Activated naive CD4-positive, alpha-beta T cell treated with Interleukin-2 at 50 U/mL for 16 hours (primary cell): ENCODE results near the gene PSTPIP1.

Experiments used
- DNase-seq: peaks from one replicate; pipeline ENCODE4 v3.0.0-alpha.2; 2020

Gene PSTPIP1

DNA sequence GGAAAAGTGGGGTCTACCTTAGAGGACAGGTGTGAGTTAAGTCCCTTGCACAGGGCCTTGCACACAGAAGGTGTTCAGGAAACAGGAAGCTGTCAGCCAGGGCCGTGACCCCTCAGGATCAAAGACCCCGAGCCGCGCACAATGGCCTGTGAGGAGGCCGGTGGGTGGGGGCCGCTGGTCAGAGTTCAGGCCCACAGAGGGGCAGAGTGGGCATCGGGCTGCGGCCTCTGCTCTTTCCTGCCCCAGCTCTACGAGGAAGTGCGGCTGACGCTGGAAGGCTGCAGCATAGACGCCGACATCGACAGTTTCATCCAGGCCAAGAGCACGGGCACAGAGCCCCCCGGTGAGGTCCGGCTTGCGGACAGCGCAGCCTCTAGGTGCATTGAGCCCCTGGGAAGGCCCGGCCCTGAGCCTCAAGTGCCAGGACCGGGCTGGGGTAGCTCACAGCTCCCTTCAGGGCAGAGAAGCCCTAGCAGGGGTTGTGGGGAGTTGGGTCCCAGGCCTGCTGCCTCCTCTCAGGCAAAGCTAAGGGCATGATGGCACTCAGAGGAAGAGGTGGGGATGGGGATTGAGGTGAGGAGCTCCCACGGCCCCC lies 37.2 kb downstream of the PSTPIP1 start:
- DNase-seq = peak; percentile 1

DNA sequence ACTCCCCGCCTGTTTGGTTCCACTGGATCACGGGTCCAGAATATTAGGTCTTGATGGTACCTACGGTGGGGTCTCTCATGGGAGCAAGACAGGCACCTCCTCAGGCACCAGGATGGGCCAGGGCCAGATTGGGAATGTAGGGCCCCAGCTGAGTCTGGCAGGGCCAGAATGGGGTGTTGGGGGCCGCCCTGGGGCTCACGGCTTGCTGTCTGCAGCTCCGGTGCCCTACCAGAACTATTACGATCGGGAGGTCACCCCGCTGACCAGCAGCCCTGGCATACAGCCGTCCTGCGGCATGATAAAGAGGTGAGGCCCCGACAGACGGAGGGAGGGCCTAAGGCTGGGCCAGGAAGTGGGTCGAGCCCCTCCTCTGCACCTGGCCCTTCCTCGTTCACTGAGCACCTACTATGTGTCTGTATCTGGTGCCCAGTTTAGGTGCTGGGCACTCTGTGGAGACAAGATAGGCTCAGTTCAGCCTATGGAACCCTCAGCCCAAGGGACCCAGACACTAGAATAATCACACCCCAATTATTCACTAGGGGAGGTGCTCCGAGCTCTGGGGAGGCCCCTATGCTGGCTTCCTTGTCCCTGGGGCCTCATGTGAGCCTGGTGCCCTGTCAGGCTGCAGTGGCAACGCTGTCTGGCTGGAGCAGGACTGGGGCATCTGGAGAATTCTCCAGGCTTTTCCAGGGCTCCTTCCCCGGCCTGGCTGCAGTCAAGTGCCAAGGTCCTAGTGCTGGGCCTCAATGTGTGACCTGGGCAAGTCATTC lies 37.9 kb downstream of the PSTPIP1 start:
- peak; percentile 1 for DNase-seq

DNA sequence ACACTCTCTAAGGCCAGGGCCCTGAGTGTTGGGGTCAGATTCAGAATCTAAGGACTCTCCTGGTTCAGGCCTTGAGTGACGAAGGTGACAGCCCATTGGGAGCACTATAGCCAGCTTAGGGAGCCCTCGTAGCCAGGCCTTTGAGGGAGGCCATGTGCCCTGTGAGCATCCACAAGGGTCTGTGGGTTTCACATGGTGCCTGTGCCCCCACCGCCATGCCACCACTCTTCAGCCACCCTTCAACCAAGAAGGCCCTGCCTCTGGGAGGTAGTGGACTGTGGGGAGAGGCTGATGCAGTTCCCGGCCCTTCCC lies 38.4 kb downstream of the PSTPIP1 start:
- DNase-seq = no peak

DNA sequence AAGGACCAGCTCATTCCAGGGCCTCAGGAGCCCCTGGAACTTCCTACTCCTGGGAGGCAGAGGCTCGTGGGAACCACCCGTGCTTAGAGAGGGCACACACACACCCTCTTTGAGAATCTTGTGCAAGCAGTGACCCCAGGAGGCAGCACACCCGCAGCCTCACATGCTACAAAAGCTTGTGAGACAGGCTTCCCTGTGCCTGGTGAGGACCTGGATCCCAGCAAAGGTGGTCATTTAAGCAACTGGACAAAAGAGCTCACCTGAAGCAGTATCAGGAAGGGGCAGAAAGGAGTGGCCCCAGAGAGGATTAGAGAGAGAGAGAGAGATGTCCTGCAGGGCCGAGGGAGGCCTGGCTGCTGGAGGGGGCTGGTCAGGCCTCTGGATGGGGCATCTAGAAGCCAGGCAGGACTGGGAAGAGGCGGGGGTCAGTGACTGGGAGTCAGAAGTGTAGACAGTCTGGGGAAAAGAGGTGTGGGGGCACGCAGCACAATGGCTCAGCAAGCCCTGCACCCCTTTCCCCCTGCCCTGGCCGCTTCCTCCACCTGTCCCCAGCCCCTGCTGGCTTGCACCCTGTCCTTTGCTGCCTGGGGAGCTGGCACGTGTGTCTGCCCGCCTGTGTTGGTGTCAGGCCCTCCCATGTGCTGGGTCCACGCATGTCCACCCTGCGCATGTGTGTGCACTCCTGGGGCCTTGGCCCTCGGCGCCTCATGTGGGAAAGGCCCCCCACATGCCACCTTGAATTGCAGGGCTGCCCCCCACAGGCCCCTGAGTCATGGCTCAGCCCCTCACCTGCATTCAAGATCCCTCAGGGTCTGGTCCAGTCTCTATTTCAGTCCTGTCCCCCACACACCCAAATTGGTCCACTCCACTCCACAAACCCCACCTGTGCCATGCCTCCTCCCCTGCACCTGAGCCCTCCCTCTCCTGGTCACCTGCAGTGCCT lies 39.1 kb downstream of the PSTPIP1 start:
- DNase-seq = no peak

DNA sequence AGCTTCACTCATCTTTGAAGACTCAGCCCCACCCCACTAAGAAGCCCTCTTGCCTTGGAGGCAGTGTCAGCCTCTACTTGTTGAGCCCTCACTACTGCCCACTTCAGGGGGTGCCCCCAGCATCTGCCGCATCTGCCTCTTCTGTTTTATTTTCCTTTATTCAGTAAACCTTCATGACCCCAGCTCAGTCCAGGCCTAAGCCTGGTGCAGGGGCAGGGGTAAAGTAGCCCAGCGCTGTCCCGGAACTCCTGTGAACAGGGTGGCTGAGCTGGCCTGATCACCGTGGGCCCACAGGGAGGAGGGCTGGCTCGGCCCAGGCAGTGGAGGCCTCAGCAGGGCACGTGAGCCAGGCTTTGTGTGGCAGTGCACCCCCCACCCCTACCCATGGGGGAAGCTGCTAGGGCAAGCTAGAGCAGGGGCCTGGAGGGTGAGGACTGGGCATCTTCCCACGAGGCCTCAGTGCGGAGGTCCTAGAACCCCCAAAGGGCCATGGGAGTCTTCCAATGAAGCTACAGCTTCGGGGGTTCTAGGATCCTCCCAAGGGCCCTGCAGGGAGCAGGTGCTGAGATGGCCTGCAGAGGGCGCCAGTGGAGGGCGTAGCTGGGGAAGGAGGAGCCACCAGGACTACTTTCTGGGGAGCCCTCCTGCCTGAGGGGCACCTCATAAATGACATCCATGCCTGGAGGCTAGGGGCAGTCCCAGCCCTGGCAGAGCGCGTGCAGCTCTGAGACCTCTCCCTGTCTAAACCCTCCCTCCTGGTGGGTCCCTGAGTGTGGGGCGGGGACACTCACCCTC lies 40.0 kb downstream of the PSTPIP1 start:
- peak; percentile 33 for DNase-seq

DNA sequence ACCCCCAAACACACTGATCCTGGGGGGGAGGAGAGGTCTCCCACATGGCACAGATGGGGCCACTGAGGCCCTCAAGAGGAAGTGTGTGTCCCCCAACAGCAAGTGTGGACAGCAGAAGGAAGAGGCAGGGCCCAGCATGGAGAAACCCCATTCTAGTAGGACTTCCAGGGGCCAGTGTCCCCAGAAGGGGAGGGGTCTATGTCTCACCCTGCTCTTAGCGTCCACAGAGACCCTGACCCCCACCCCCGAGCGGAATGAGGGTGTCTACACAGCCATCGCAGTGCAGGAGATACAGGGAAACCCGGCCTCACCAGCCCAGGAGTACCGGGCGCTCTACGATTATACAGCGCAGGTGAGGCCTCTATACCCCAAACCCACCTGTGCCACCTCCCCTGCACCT lies 40.7 kb downstream of the PSTPIP1 start:
- no peak for DNase-seq

DNA sequence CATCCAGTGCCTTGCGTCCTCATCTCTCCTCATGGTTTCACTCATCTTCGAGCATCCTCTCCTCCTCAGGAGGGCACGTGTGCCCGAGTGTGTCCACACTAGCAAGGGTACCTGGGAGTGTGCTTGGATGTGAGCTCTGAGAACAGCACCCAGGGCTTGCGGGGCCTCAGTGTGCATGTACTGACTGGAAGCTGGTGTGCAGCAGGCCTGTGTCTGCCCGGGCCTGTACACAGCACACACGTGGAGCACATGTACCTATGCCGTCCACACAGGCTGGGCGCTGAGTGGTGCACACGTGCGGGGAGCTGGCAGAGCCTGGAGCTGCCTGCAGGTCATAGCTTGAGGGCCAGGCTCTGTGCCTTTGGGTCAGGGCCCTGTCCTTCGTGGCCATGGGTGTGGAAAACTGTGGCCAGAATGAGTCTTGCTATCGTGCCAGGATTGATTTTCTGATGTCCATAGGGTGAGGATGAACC lies 41.1 kb downstream of the PSTPIP1 start:
- no peak for DNase-seq

DNA sequence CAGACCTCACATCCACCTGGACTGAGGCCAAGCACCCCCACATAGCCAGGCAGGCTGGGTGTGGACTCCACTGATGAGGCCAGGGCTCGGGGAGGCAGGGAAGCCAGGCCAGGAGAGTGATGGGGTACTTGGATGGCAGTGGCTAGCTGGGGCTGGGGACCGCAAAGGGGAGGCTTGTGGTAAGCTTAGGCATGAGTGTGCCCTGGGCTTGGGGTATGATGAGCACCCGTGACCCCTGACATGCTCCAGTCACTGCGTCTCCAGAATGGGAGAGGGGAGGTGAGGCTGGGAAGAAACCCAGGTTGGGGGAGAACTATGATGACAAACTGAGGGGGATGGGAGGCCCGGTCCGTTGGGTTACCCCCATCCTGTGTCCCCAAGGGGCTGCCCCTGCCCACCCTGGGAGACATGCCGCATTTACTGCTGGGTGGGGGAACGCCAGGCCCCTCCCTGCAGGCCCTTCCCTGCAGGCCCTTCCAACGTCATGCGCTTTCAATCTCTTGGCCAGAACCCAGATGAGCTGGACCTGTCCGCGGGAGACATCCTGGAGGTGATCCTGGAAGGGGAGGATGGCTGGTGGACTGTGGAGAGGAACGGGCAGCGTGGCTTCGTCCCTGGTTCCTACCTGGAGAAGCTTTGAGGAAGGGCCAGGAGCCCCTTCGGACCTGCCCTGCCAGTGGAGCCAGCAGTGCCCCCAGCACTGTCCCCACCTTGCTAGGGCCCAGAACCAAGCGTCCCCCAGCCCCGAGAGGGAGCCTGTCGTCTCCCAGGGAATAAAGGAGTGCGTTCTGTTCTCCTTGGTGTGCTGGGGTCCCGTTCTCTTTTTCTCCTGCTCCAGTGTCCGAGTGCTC lies 41.8 kb downstream of the PSTPIP1 start:
- DNase-seq = no peak

DNA sequence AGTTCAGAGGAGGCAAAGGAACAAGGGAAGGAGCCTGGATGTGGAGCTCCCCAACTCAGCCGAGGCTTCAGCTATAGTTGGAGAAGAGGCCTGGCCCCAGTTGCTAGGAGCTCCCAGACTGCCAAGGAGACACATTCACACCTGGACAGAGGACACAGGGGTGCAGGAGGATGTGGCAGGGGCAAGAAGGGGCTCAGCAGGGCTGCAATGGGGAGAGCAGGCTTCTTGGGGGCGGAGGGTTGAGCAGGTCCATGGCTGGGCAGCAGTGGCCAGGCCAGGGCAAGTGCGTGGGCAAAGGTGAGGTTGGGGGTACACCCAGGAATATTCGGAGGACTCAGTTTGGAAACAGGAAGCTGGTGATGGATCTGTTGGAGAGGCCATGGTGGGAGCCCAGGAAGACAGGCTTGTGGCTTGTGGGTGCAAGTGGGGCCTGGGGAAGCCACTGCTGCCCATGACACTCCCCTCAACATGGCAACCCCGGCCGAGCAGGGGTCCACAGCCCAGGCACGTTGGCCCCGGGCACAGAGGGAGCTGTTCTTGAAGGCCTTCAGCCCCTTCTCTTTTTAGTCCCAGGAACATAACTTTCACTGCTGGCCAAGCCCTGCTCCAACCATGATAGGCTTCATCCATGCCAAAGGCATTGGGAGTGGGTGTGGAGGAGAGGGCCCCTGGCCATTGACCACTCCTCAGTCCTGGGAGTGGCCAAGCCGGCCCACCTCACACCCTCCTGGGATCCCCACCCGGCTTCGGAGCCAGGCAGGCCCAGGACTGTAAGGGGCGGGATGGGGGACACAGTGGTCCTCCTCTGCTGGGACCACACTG lies 42.7 kb downstream of the PSTPIP1 start:
- DNase-seq = no peak

DNA sequence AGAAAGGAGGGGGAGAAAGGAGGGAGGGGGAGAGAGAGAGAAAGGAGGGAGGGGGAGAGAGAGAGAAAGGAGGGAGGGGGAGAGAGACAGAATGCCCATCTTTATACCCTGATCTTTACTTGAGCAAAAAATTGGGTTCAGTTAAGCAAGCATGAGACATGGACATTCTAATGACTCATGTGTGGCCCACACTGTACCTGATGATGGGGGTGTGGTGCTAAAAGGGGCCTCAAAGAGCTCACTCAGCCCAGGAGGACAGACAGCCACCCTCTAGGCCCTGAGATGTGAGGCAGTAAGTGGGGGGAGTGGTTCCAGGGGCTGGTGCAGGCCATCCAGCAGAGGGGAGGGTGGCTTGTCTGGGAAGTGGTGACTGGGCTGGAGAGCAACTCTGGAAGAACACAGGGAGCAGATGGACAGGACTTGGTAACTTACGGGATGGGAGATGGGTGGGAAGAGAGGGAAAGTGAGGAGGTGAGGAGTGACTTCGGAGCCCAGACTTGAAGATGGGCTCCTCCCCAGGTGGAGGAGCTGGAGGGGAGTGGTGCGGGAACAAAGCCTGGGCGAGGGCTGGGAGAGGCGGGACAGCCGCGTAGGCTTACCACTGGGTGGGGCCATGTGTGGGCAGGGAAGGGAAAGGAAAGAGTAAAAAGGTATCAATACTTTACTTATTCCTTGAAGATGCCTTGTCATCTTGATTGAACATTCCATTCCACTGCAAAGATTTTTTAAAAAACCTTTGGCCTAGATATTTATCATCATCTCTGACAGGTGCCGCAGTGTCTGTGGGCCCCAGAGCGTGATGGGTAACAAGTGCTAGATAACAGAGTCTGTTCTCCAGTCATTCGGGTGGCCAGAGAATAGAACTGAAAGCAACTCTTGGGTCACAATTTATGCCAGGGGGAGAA lies 43.6 kb downstream of the PSTPIP1 start:
- DNase-seq = no peak

DNA sequence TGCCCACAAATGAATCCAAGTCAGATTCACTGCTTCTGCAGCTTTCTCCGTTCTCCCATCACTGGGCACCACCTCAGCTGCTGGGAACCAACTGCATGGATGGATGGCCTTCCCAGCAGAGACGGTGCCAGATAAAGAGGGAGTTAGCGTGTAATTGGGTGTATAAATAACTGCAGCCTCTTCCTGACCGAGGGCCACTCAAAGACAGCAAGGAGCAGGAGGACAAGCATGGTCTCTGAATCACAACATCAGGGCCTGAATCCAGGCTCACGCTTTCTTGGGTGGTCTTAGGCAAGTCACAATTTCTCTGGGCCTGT lies 44.2 kb downstream of the PSTPIP1 start:
- no peak for DNase-seq

DNA sequence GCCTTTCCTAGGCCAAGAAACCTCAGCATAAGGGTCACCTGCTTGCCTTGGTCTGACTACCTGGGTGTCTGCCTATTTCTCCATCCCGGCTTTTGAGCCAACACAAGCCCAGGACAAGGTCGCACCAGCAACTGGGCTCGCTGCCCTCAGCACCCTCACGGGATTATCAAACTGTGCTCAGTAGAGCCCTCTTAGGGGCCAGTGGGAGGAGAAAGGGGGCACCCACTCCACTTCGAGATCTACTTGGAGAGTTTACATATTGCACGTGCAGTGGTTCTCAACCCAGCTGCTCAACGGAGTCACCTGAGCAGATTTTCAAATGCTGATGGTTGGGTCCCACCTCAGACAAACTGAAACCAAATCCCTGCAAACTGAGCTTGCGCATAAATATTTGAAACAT lies 44.9 kb downstream of the PSTPIP1 start:
- DNase-seq = no peak

DNA sequence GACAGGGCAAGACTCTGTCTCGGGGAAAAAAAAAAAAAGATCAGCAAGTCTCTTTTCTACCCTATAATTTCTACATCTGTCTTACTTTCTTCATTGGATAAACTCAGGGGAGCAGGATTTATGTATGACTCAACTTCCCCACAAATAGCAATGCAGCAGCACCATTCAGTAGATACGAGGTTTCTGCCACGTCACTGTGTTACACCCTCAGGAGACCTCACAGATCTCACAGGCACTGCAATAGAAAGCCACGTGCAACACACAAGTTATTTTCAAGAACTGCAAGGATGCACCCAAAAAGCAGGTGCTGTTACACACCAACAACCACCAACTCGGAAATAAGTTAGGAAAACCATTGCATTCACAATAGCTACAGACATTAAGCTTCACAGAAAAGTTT lies 45.7 kb downstream of the PSTPIP1 start:
- no peak for DNase-seq

DNA sequence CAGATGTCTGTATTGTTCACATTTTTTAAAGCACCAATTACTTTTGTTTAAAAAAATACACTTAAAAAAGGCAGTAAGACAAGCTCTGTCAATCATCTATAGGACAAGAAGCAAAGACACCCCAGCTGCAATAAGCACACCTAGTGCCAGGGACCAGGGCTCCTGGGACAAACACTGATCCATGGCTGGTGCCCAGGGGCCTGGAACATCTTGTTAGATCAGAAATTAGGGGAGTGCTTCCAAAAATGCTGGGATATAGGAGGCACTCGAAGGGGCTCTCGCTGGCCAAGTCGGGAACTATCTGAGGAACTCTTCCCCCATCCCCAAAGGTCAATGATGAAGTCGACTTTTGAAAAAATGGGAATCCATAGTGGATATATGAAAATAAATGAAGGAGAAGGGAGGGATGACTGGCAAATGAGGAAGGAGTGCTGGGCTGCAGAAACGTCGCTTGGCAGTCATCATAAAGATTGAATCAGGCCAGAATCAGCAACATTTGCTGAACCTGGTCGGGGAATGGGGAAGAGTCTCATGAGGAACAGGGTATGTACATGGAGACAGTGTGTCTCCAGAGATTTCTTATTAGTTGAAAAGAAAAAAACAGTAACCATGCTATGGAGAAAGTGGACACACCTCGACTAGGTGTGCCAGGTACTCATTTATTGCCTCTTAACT lies 47.5 kb downstream of the PSTPIP1 start:
- DNase-seq = no peak

DNA sequence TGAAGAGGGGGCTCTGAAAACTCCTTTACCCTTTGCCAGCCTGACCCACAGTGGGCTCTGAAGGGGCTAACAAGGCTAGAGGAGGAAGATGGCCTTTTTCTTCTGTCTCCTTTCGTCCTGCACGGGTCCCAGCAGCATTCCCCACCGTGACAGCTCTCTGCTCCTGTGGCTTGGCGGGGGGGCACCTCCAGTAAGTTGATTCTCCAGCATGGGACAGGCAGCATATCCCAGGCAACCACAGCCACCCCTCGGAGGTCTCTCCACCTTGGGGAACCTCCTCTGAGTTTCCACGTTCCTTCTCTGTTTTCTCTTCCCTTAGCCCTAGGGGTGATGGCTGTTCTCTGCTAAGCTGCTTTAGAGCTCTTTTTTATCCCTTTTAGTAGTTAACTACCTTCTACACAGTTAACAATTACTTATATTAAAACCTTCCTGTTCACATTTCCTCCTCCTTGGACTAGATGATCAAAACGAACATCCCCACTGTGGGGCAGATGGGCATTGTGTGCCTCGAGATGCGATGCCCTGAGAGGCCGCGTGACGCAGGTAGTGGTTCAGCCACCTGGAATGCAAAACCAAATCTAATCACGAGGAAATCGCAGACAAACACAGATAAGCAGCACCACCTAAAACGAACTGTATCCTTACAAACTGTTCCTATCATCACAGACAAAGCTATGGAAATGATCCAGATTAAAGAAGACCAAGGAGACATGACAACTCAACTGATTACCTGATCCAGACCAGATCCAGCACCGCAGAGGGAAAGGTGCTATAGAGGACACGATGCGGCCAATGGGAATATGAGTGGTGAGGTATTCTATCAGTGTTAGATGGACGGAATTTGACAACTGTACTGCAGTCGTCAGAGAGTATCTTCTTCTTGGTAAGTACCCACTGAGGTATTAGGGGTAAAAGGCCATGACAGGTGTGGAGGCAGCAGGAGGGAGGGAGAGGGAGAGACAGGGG lies 48.3 kb downstream of the PSTPIP1 start:
- DNase-seq = no peak

DNA sequence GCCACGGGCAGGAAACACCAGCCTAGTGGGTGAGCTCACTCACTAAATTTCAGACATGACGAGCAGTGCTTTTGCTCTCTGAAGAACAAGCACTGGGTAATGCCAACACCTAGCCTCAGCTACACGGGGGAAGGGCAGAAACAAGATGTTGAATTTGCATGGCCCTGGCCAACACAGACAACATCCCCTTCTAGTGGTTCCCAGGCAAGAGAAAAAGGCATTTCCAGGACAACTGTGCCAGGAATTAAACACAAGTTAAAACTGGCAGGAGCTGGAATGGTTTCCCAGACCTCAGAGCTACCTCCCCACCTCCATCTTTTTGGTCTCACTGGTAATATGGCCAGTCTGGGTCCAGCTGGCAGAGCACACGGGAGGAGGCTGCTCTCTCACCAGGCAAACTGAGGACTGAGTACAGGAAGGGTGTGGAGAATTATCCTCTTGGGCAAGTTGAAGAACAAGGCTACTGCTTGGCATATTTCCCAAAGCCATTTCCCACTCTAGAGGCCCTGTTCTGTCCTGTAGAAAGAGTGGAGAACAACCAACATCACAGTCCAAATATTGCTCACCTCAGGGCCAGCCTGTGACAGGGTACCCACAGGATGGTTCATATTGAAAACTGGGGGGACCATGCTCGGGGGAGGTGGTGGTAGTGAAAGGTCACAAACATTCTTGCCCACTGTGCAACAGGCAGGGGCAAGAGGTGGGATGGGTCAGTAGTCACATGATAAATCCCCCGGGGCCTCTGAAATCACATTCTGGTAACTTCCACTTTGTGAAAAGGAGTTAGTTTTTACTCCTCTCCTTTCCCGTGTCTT lies 49.5 kb downstream of the PSTPIP1 start:
- no peak for DNase-seq

DNA sequence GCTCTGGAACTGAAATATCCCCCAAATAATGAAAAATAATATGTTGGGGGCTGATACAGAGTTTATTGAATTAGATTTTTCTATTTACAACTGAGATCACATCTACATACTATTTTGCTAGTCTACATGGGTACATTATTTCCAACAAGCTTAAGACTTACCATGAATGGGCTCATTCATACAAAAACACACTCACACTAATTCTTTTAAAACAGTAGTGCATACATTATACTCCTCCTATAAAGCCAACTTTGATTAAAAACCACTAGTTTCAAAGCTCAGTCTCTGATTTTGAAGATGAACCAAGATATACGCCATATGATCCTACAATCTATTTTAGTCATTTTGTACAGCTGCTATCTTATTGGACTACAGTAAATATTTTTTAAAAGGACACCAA lies 51.1 kb downstream of the PSTPIP1 start:
- DNase-seq = no peak
